ENCODE data around the gene REELD1. TPM values are rescaled to one million over a fixed set of nuclear protein-coding genes. Genes with fewer than 3 reads are reported as not detected.

The REELD1 gene
- total and polyA plus RNA-seq, 2 donors from 2014 or later, result 0.58 to 0.66 TPM

- H3K9ac ChIP-seq (ENCODE audit: low read length in 3 of 3), result no peak overlapping the region
- H3K4me3 ChIP-seq (ENCODE audit: low read length in 3 of 3), result no peak overlapping the region
- H3K4me1 ChIP-seq (ENCODE audit: control insufficient read depth in 2 of 3, insufficient read depth in 2 of 3, low read depth in 1 of 3, low read length in 3 of 3), result no peaks in the 10 kb centered on the region
- intact Hi-C loops (cut with DNase I), result no loop called here
- FAIRE-seq, result no peak
- no peak for TF ChIP-seq CTCF (IDR thresholded peaks at IDR 0.05; ENCODE audit: borderline replicate concordance, extremely low read depth, insufficient read depth)
- H3K27me3 ChIP-seq (ENCODE audit: control insufficient read depth, insufficient read depth, low read length), result no peaks in the 10 kb centered on the region
- H3K27ac ChIP-seq (ENCODE audit: low read depth in 2 of 2, low read length in 2 of 2), result no peak overlapping the region
- no peak for DNase-seq
- H3K36me3 ChIP-seq (ENCODE audit: control insufficient read depth in 2 of 3, insufficient read depth in 3 of 3, low read length in 3 of 3), result no peaks in the 10 kb centered on the region
- H3K9me3 ChIP-seq (ENCODE audit: control insufficient read depth in 2 of 3, insufficient read depth in 1 of 3, low read length in 3 of 3), result peaks cover 0 to 4% (median 0%) of the 10 kb centered on the region in 3 donors
These were observed 17.9 kb downstream of the REELD1 start for GRCh38 chr4:146232131-146232722.

DNA sequence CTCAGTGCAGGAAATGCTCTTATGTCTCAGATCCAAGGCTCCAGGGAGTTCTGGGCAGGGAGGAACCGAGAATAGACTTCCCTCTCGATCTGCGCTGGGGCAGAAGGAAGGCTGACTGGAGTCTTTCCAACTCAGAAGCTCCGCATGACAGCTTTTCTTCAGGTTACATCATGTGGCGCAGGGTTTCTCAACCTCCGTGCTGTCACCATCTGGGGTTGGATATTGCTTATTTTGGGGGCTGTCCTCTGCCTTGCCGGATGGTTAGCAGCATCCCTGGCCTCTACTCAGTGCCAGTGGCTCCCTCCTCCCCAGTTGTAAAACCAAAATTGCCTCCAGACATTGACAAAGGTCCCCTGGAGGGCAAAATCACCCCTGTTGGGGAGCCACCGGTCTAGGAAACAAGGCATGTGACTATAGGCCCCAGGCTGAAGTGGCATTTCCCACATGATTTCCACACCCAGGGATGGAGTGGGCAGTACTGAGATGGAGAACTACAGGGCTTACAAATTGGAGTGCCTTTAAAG lies 21.4 kb downstream of the REELD1 start:
- intact Hi-C loops (cut with DNase I), result no loop called here
- no peak for FAIRE-seq
- H3K4me3 ChIP-seq (ENCODE audit: low read length in 3 of 3), result no peak overlapping the region
- peaks cover 0 to 4% (median 0%) of the 10 kb centered on the region in 3 donors for H3K9me3 ChIP-seq (ENCODE audit: control insufficient read depth in 2 of 3, insufficient read depth in 1 of 3, low read length in 3 of 3)
- no peak overlapping the region for H3K9ac ChIP-seq (ENCODE audit: low read length in 3 of 3)
- no peaks in the 10 kb centered on the region for H3K36me3 ChIP-seq (ENCODE audit: control insufficient read depth in 2 of 3, insufficient read depth in 3 of 3, low read length in 3 of 3)
- DNase-seq, result no peak
- no peak for TF ChIP-seq CTCF (IDR thresholded peaks at IDR 0.05; ENCODE audit: borderline replicate concordance, extremely low read depth, insufficient read depth)
- no peaks in the 10 kb centered on the region for H3K4me1 ChIP-seq (ENCODE audit: control insufficient read depth in 2 of 3, insufficient read depth in 2 of 3, low read depth in 1 of 3, low read length in 3 of 3)
- H3K27me3 ChIP-seq (ENCODE audit: control insufficient read depth, insufficient read depth, low read length), result no peaks in the 10 kb centered on the region
- no peak overlapping the region for H3K27ac ChIP-seq (ENCODE audit: low read depth in 2 of 2, low read length in 2 of 2)

DNA sequence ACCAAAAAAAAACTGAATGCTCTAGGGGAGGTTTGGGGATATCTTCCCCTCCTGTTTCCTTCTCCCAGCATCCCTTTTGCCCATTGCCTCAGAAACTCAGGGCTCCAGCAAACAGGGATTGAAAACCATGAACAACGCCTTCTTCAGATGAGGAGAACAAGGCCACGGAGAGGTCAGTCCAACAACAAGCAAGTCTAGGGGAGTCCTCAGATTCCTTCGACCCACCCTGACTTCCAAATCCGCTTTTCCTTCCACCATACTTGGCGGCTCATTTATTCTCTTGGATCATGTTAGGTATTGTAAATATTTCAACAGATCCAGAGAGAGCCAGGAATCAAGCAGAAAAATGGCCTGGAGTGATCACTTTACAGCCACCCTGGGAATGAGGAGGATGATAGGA lies 21.9 kb downstream of the REELD1 start:
- Histone ChIP-seq H3K27ac (ENCODE audit: low read depth in 2 of 2, low read length in 2 of 2) (no peak overlapping the region), H3K9me3 (ENCODE audit: control insufficient read depth in 2 of 3, insufficient read depth in 1 of 3, low read length in 3 of 3) (peaks cover 0 to 4% (median 0%) of the 10 kb centered on the region in 3 donors), H3K27me3 (ENCODE audit: control insufficient read depth, insufficient read depth, low read length) (no peaks in the 10 kb centered on the region), H3K4me1 (ENCODE audit: control insufficient read depth in 2 of 3, insufficient read depth in 2 of 3, low read depth in 1 of 3, low read length in 3 of 3) (no peaks in the 10 kb centered on the region), H3K9ac (ENCODE audit: low read length in 3 of 3) (no peak overlapping the region), H3K4me3 (ENCODE audit: low read length in 3 of 3) (no peak overlapping the region), H3K36me3 (ENCODE audit: control insufficient read depth in 2 of 3, insufficient read depth in 3 of 3, low read length in 3 of 3) (no peaks in the 10 kb centered on the region)
- DNase-seq (no peak), FAIRE-seq (no peak)
- intact Hi-C loops (cut with DNase I), result no loop called here
- no peak for TF ChIP-seq CTCF (IDR thresholded peaks at IDR 0.05; ENCODE audit: borderline replicate concordance, extremely low read depth, insufficient read depth)
